Measurements from ENCODE around the gene NUP188.

DNA sequence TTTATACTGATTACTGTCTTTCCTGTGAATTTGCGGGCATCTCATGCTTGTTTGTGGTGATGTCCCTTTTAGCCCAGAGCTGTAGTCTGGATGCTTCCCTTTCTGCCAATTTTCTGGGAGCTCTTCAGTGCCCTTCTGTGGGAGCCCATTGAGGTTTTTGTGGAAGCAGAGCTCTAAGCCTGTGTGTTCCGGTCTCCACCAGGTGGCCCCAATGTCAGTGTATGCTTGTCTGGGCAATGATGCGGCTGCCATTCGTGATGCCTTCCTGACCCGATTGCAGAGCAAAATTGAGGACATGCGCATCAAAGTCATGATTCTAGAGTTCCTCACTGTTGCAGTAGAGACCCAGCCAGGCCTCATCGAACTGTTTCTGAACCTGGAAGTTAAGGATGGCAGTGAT lies 45.5 kb downstream of the NUP188 start:
- TF ChIP-seq, protein P1, sequence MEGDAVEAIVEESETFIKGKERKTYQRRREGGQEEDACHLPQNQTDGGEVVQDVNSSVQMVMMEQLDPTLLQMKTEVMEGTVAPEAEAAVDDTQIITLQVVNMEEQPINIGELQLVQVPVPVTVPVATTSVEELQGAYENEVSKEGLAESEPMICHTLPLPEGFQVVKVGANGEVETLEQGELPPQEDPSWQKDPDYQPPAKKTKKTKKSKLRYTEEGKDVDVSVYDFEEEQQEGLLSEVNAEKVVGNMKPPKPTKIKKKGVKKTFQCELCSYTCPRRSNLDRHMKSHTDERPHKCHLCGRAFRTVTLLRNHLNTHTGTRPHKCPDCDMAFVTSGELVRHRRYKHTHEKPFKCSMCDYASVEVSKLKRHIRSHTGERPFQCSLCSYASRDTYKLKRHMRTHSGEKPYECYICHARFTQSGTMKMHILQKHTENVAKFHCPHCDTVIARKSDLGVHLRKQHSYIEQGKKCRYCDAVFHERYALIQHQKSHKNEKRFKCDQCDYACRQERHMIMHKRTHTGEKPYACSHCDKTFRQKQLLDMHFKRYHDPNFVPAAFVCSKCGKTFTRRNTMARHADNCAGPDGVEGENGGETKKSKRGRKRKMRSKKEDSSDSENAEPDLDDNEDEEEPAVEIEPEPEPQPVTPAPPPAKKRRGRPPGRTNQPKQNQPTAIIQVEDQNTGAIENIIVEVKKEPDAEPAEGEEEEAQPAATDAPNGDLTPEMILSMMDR (conservative IDR thresholded peaks at IDR 0.05; ENCODE audit: low read depth, low read length) = 0 out of 2 replicates have a peak, but pooled peaks have one; percentile 8
- TF ChIP-seq MXI1 (IDR thresholded peaks at IDR 0.05; ENCODE audit: borderline replicate concordance, low read depth, low read length) (no peak), RCOR1 (IDR thresholded peaks at IDR 0.05; ENCODE audit: insufficient replicate concordance, low read length) (no peak), POLR2A (IDR thresholded peaks at IDR 0.05; ENCODE audit: low read depth, low read length) (no peak)
